ENCODE measurements around the gene SPP1.

The SPP1 gene

DNA sequence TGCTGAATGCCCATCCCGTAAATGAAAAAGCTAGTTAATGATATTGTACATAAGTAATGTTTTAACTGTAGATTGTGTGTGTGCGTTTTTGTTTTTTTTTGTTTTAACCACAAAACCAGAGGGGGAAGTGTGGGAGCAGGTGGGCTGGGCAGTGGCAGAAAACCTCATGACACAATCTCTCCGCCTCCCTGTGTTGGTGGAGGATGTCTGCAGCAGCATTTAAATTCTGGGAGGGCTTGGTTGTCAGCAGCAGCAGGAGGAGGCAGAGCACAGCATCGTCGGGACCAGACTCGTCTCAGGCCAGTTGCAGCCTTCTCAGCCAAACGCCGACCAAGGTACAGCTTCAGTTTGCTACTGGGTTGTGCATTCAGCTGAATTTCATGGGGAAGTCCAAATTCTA, at the start of gene SPP1:
Gene SPP1 (plus strand): TSS at position 249 of the 400 bp plus-strand sequence. CDS start 1,182 bp downstream, outside the sequence.
- peak in 1 of 2 donors; percentile 6 for DNase-seq (ENCODE audit: low read depth in 2 of 2)
- no peak within 1 kb of the TSS for H3K4me3 ChIP-seq (replicated peaks in 1 of 2; ENCODE audit: low read depth in 2 of 2, low read length in 2 of 2)

DNA sequence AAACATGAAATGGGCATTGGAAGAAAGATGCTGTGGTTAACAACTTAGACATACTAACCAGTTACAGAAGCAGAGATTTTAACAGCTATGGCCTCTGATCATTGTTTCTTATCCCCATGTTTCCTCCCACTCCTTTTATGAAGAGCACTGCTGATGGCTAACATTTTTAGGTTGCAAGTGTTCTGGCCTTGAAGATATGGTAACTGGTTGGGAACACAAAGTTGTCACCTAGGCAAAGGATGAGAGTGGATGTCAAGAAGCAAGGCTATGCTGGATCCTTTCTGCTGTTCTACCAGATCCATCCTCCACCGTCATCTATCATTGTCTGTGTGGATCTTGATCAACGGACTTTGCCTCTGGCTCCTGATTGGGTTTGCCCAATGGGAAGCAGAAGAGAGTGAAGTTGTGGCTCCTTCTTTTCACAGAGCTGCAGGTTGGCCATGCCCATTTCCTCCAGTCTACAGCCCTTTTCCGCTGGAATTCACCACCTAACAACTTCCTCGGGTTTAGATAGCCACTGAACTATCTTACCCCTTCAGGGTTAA, 48.9 kb upstream of the SPP1 start:
- no peak for DNase-seq (ENCODE audit: low read depth in 2 of 2)
- TF ChIP-seq, protein P1, sequence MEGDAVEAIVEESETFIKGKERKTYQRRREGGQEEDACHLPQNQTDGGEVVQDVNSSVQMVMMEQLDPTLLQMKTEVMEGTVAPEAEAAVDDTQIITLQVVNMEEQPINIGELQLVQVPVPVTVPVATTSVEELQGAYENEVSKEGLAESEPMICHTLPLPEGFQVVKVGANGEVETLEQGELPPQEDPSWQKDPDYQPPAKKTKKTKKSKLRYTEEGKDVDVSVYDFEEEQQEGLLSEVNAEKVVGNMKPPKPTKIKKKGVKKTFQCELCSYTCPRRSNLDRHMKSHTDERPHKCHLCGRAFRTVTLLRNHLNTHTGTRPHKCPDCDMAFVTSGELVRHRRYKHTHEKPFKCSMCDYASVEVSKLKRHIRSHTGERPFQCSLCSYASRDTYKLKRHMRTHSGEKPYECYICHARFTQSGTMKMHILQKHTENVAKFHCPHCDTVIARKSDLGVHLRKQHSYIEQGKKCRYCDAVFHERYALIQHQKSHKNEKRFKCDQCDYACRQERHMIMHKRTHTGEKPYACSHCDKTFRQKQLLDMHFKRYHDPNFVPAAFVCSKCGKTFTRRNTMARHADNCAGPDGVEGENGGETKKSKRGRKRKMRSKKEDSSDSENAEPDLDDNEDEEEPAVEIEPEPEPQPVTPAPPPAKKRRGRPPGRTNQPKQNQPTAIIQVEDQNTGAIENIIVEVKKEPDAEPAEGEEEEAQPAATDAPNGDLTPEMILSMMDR (IDR thresholded peaks at IDR 0.05; ENCODE audit: low read depth, low read length): no peak
- H3K4me3 ChIP-seq (replicated peaks in 1 of 2; ENCODE audit: low read depth in 2 of 2, low read length in 2 of 2): no peak overlapping the region

More for the DNA sequence above, at the start of gene SPP1:
- TF ChIP-seq, protein P1 (IDR thresholded peaks at IDR 0.05; ENCODE audit: low read depth, low read length): no peak

DNA sequence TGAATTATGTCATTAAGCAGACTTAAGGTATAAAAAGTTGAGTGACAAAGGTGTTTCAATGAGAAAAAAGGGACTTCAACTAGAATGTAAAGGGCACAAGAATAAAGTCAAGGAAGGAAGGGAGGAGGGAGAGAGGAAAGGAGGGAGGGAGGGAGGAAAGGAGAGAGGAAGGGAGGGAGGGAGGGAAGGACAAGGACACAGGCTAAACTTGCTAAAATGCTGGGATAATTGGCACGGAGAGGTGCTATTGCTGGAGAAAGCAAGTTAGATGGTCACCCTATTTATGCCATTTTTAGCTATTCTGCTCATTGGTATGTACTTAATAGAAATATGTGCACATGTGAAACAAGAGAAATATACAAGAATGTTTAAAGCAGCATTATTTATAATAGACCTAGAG, 44.9 kb upstream of the SPP1 start:
- DNase-seq (ENCODE audit: low read depth in 2 of 2): no peak
- H3K4me3 ChIP-seq (replicated peaks in 1 of 2; ENCODE audit: low read depth in 2 of 2, low read length in 2 of 2): no peak overlapping the region
- TF ChIP-seq, protein P1 (IDR thresholded peaks at IDR 0.05; ENCODE audit: low read depth, low read length): no peak

DNA sequence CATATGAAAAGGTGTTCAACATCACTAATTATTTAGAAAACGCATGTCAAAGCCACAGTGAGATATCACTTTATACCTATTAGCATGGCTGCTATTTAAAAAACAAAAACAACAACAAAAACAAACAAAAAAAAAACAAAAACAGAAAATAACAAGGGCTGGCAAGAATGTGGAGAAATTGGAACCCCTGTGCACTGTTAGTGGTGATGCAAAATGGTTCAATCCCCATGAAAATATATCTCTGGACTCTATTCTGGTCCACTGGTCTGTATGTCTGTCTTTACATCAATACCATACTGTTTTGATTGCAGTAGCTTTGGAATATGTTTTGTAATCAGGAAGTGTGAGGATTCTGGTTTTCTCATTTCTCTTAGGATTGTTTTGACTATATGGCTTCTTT, 43.6 kb upstream of the SPP1 start:
- DNase-seq (ENCODE audit: low read depth in 2 of 2): no peak
- TF ChIP-seq, protein P1 (IDR thresholded peaks at IDR 0.05; ENCODE audit: low read depth, low read length): no peak
- H3K4me3 ChIP-seq (replicated peaks in 1 of 2; ENCODE audit: low read depth in 2 of 2, low read length in 2 of 2): no peak overlapping the region

DNA sequence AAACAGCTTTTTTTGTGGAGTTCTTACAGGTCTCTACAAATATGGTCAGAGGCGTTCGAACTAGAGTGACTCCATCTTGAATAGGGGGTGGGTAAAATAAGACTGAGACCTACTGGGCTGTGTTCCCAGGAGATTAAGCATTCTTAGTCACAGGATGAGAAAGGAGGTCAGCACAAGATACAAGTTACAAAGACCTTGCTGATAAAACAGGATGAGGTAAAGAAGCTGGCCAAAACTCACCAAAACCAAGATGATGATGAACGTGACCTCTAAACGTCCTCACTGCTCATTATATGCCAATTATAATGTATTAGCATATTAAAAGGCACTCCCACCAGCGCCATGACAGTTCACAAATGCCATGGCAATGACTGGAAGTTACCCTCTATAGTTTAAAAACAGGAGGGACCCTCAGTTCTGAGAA, 42.8 kb upstream of the SPP1 start:
- TF ChIP-seq, protein P1 (IDR thresholded peaks at IDR 0.05; ENCODE audit: low read depth, low read length): no peak
- no peak for DNase-seq (ENCODE audit: low read depth in 2 of 2)
- H3K4me3 ChIP-seq (replicated peaks in 1 of 2; ENCODE audit: low read depth in 2 of 2, low read length in 2 of 2): no peak overlapping the region

DNA sequence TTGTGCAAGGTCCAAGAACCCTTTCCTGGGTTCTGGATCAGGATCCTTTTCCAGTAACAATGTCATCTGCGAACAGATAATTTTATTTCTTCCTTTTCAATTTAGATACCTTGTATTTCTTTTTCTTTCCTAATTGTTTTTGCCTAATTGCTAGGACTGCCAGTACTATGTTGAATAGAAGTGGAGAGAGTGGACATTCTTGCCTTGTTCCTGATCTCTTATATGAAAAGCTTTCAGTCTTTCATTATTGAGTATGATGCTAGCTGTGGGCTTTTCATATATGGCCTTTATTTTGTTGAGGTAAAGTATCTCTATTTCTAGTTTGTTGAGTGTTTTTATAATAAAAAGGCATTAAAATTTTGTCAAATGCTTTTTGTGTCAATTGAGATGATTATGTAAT, 42.2 kb upstream of the SPP1 start:
- DNase-seq (ENCODE audit: low read depth in 2 of 2): no peak
- TF ChIP-seq, protein P1 (IDR thresholded peaks at IDR 0.05; ENCODE audit: low read depth, low read length): no peak
- no peak overlapping the region for H3K4me3 ChIP-seq (replicated peaks in 1 of 2; ENCODE audit: low read depth in 2 of 2, low read length in 2 of 2)

DNA sequence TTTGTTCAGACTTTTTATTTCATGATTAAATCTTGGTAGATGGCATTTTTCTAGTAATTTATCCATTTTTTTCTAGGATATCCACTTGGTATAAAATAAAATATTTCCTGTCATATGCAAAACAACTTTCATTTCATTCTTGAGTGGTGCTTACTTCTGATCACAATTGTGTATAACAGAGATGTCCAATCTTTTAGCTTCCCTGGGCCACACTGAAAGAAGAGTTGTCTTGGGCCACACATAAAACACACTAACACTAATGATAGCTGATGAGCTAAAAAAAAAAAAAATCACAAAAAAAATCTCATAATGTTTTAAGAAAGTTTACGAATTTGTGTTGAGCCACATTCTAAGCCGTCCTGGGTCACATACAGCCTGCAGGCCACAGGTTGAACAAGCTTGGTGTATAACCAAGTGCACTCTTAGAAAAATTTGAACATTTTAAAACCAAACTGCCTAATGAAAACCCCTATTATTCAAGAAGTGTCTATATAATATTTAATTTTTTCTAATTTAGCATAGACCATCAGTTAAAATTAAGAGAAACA, 41.3 kb upstream of the SPP1 start:
- no peak for DNase-seq (ENCODE audit: low read depth in 2 of 2)
- H3K4me3 ChIP-seq (replicated peaks in 1 of 2; ENCODE audit: low read depth in 2 of 2, low read length in 2 of 2): no peak overlapping the region
- TF ChIP-seq, protein P1 (IDR thresholded peaks at IDR 0.05; ENCODE audit: low read depth, low read length): no peak

All from cardiac fibroblast (primary cell).